ENCODE data around the gene MBD3L3. TPM values are rescaled to one million over a fixed set of nuclear protein-coding genes. Genes with fewer than 3 reads are reported as not detected.

MBD3L3 gene
- total and polyA plus RNA-seq, 9 of the 15 experiments (the other 6 are each of a cell fraction or from before 2014, with no cell fraction given): not detected

- no peak for TF ChIP-seq ATF6 (CRISPR knock-in tag; IDR thresholded peaks at IDR 0.05)
- 0 out of 4 replicates have a peak, but pooled peaks of 1 of the 2 experiments have one; percentile 15 for TF ChIP-seq HDAC1 (IDR thresholded peaks at IDR 0.05)
- TF ChIP-seq ATF7 (IDR thresholded peaks at IDR 0.05): peak; percentile 36; the same call in 1 of the 2 replicates
- no peak for TF ChIP-seq CEBPB (tag; IDR thresholded peaks at IDR 0.05)
- no peak for TF ChIP-seq TGIF2 (CRISPR knock-in tag; IDR thresholded peaks at IDR 0.05)
- TF ChIP-seq SIN3A (IDR thresholded peaks at IDR 0.05; ENCODE audit: borderline replicate concordance in 2 of 2, control insufficient read depth in 1 of 2, low read depth in 2 of 2, low read length in 2 of 2): no peak
- no peak for TF ChIP-seq KDM2B (CRISPR knock-in tag; IDR thresholded peaks at IDR 0.05)
- TF ChIP-seq, protein P1, sequence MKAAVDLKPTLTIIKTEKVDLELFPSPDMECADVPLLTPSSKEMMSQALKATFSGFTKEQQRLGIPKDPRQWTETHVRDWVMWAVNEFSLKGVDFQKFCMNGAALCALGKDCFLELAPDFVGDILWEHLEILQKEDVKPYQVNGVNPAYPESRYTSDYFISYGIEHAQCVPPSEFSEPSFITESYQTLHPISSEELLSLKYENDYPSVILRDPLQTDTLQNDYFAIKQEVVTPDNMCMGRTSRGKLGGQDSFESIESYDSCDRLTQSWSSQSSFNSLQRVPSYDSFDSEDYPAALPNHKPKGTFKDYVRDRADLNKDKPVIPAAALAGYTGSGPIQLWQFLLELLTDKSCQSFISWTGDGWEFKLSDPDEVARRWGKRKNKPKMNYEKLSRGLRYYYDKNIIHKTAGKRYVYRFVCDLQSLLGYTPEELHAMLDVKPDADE (conservative IDR thresholded peaks at IDR 0.05; ENCODE audit: control insufficient read depth, low read depth, low read length): 0 out of 2 replicates have a peak, but pooled peaks have one; percentile 37
- TF ChIP-seq POLR2A (conservative IDR thresholded peaks at IDR 0.05): peak; percentile 91
- TF ChIP-seq EZH2 (IDR thresholded peaks at IDR 0.05; ENCODE audit: borderline replicate concordance, low read depth, low read length): no peak
- no peak for TF ChIP-seq ZBTB17 (CRISPR knock-in tag; IDR thresholded peaks at IDR 0.05)
- TF ChIP-seq NFYB (IDR thresholded peaks at IDR 0.05; ENCODE audit: extremely low read depth, insufficient read length): no peak
- no peak for TF ChIP-seq CREB3L1 (IDR thresholded peaks at IDR 0.05; ENCODE audit: borderline replicate concordance, low read depth)
- peak; percentile 18; the same call in 1 of the 2 replicates for TF ChIP-seq CTBP1 (IDR thresholded peaks at IDR 0.05; ENCODE audit: borderline replicate concordance)
- no peak for TF ChIP-seq KDM1A (IDR thresholded peaks at IDR 0.05)
- TF ChIP-seq ZBTB7A (IDR thresholded peaks at IDR 0.05; ENCODE audit: borderline replicate concordance, control insufficient read depth, low read depth, low read length): peak; percentile 48; the same call in 1 of the 2 replicates
- TF ChIP-seq KLF16 (IDR thresholded peaks at IDR 0.05): no peak
- no peak for TF ChIP-seq CREB5 (CRISPR knock-in tag; IDR thresholded peaks at IDR 0.05)
- peak; percentile 85 for TF ChIP-seq POLR2B (IDR thresholded peaks at IDR 0.05; ENCODE audit: low read depth, partially characterized antibody)
- no peak for TF ChIP-seq JUND (IDR thresholded peaks at IDR 0.05; ENCODE audit: borderline replicate concordance, low read depth, low read length)
- TF ChIP-seq JUND (tag; IDR thresholded peaks at IDR 0.05; ENCODE audit: borderline replicate concordance, low read depth, low read length): no peak
Observed at GRCh38 chr19:7098701-7099596, 40.5 kb upstream of the MBD3L3 start (continued).

Data from K562 (cell line).